SK-N-SH (cell line): ENCODE results near the gene TGFB2. TPM values are rescaled to one million over a fixed set of nuclear protein-coding genes. Genes with fewer than 3 reads are reported as not detected.

Experiments used
- CTCF ChIA-PET: fragments of 300-600, 350-600 bp; formaldehyde crosslinking; extraction: SDS; loops from one replicate; lab custom pipeline; 2021; lab: Yijun Ruan, JAX
- POLR2A ChIA-PET: fragments of 350-600 bp; sonication (Branson Sonifier 250); formaldehyde crosslinking; extraction: SDS; loops from one replicate; lab custom pipeline; 2020; ENCODE audit warnings: antibody characterized with exemption, inconsistent platforms; lab: Yijun Ruan, JAX
- DNase-seq: peaks from one replicate; pipeline ENCODE4 v3.0.0; 2012
- H2AFZ ChIP-seq: fragments of 200-600 bp; sonication (generic); 2 replicates; pipeline ENCODE4 v1.8.1; 2016; ENCODE audit warnings: antibody characterized with exemption, mild to moderate bottlenecking, low read depth
- H3F3A ChIP-seq: fragments of 200-600 bp; sonication (generic); replicated peaks from 2 replicates; pipeline ENCODE3; 2016; ENCODE audit warnings: antibody characterized with exemption, mild to moderate bottlenecking; ENCODE audit not compliant: insufficient read depth
- H3K27ac ChIP-seq, 2 experiments: fragments of 200-500 bp in 1 of 2; fragments of 200-600 bp in 1 of 2; sonication (Bioruptor generic) in 1 of 2; sonication (generic), shearing (Covaris generic) in 1 of 2; 2 replicates each; pipeline versions ENCODE4 v1.5.1 to v1.6.1; 2014 to 2016; ENCODE audit warnings: low read depth in 2 of 2, inconsistent platforms in 1 of 2, low read length in 1 of 2, mild to moderate bottlenecking in 1 of 2, mixed read lengths in 1 of 2
- H3K27me3 ChIP-seq: fragments of 200-600 bp; sonication (generic), shearing (Covaris generic); 2 replicates; pipeline ENCODE4 v1.6.1; 2016; ENCODE audit warnings: mixed run types; ENCODE audit not compliant: insufficient read depth
- H3K36me3 ChIP-seq, 2 experiments: fragments of 200-500 bp in 1 of 2; fragments of 200-600 bp in 1 of 2; sonication (Bioruptor generic) in 1 of 2; sonication (generic) in 1 of 2; replicated peaks in 1 of 2; 2 replicates each; pipeline versions ENCODE3 to v1.5.1; 2014 to 2016; ENCODE audit warnings: low read length in 1 of 2, mild to moderate bottlenecking in 1 of 2; ENCODE audit not compliant: insufficient read depth in 2 of 2, control insufficient read depth in 1 of 2
- H3K4me1 ChIP-seq, 2 experiments: fragments of 200-500 bp in 1 of 2; fragments of 200-600 bp in 1 of 2; sonication (Bioruptor generic) in 1 of 2; sonication (generic), shearing (Covaris generic) in 1 of 2; 2 replicates each; pipeline versions ENCODE4 v1.5.1 to v1.6.1; 2014 to 2016; ENCODE audit warnings: low read depth in 1 of 2, low read length in 1 of 2, mixed run types in 1 of 2; ENCODE audit not compliant: insufficient read depth in 2 of 2, control insufficient read depth in 1 of 2
- H3K4me2 ChIP-seq: fragments of 200-600 bp; sonication (generic), shearing (Covaris generic); 2 replicates; pipeline ENCODE4 v1.6.1; 2017; ENCODE audit warnings: mixed run types
- H3K4me3 ChIP-seq, 2 experiments: fragments of 200-500 bp in 1 of 2; fragments of 200-600 bp in 1 of 2; sonication (Bioruptor generic) in 1 of 2; sonication (generic), shearing (Covaris generic) in 1 of 2; 2 replicates each; pipeline versions ENCODE4 v1.5.1 to v1.8.1; 2014 to 2016; ENCODE audit warnings: low read depth in 2 of 2, inconsistent platforms in 1 of 2, low read length in 1 of 2, mild to moderate bottlenecking in 1 of 2, mixed read lengths in 1 of 2, moderate library complexity in 1 of 2
- H3K79me2 ChIP-seq: fragments of 200-600 bp; sonication (generic); 2 replicates; pipeline ENCODE4 v1.8.1; 2017; ENCODE audit warnings: mild to moderate bottlenecking; ENCODE audit not compliant: insufficient read depth
- H3K9ac ChIP-seq: fragments of 200-600 bp; sonication (generic); 2 replicates; pipeline ENCODE4 v1.6.1; 2017; ENCODE audit warnings: mixed run types
- H3K9me2 ChIP-seq: fragments of 200-600 bp; sonication (generic); 2 replicates; pipeline ENCODE4 v1.6.1; 2017; ENCODE audit warnings: mixed run types
- H3K9me3 ChIP-seq: fragments of 200-600 bp; sonication (generic); 2 replicates; pipeline ENCODE4 v1.6.1; 2017; ENCODE audit warnings: mixed run types, mild to moderate bottlenecking, moderate library complexity
- H4K20me1 ChIP-seq: fragments of 200-600 bp; sonication (generic); 2 replicates; pipeline ENCODE4 v1.6.1; 2017; ENCODE audit warnings: mild to moderate bottlenecking, mixed run types; ENCODE audit not compliant: insufficient read depth
- CTCF ChIP-seq: fragments of 200-600 bp; sonication (generic); IDR thresholded peaks from 2 replicates; pipeline ENCODE4 v1.6.1; 2017; ENCODE audit warnings: antibody characterized with exemption, mild to moderate bottlenecking, moderate library complexity
- EP300 ChIP-seq, 2 experiments: IDR thresholded peaks; 2 replicates each; pipeline versions ENCODE4 v1.4.0 to v1.6.1; 2012; ENCODE audit warnings: borderline replicate concordance in 1 of 2, low read depth in 1 of 2, low read length in 1 of 2
- GABPA ChIP-seq: IDR thresholded peaks from 2 replicates; pipeline ENCODE4 v1.4.0; 2012; ENCODE audit warnings: low read depth, mild to moderate bottlenecking
- GATA2 ChIP-seq: sonication (generic); formaldehyde crosslinking; IDR thresholded peaks from 2 replicates; pipeline ENCODE4 v1.5.0; 2020; ENCODE audit warnings: mild to moderate bottlenecking, missing genetic modification reagents
- JUND ChIP-seq: IDR thresholded peaks from 2 replicates; pipeline ENCODE4 v1.4.0; 2012
- MEF2A ChIP-seq: IDR thresholded peaks from 2 replicates; pipeline ENCODE4 v1.4.0; 2012; ENCODE audit warnings: low read depth, borderline replicate concordance
- PBX3 ChIP-seq: IDR thresholded peaks from 2 replicates; pipeline ENCODE4; 2012
- RCOR1 ChIP-seq: fragments of 150-350 bp; IDR thresholded peaks from 2 replicates; pipeline ENCODE4 v1.6.1; 2017; ENCODE audit warnings: antibody characterized with exemption, low read length
- SIN3A ChIP-seq: IDR thresholded peaks from 2 replicates; pipeline ENCODE4 v1.6.1; 2012; ENCODE audit warnings: low read depth, mild to moderate bottlenecking, low read length, moderate library complexity, borderline replicate concordance
- SMC3 ChIP-seq: IDR thresholded peaks from 2 replicates; pipeline ENCODE4 v1.6.1; 2012; ENCODE audit warnings: low read depth, low read length, improper control_type of control experiment
- TCF12 ChIP-seq: IDR thresholded peaks from 2 replicates; pipeline ENCODE4 v1.4.0; 2012
- TEAD4 ChIP-seq: IDR thresholded peaks from 2 replicates; pipeline ENCODE4 v1.4.0; 2012; ENCODE audit warnings: mild to moderate bottlenecking, borderline replicate concordance; ENCODE audit not compliant: insufficient read depth
- USF1 ChIP-seq: IDR thresholded peaks from 2 replicates; pipeline ENCODE4 v1.4.0; 2012; ENCODE audit warnings: low read depth, borderline replicate concordance
- WGBS: methylation state at CpG from one replicate; pipeline ENCODE4 v1.1.6; 2017; ENCODE audit warnings: low lambda C conversion rate; 5-methylcytosine and 5-hydroxymethylcytosine counted together
- polyA plus RNA-seq, 3 experiments: library from polyadenylated mRNA; depleted of rRNA; stranded (reverse); fragments of >200 nt; gene quantifications; 2 replicates each; pipeline ENCODE4 v1.2.3, GENCODE V29; 2012
- TF ChIP-seq, protein P1 (sequence below): IDR thresholded peaks from 2 replicates; pipeline ENCODE4 v1.4.0; 2012; ENCODE audit warnings: low read depth, borderline replicate concordance
- TF ChIP-seq, protein P2 (sequence below): IDR thresholded peaks from 2 replicates; pipeline ENCODE4 v1.4.0; 2012; ENCODE audit warnings: low read depth

The TGFB2 gene
- polyA plus RNA-seq, 1 of the 3 experiments (the other 2 are of a cell fraction): 2.4 TPM

DNA sequence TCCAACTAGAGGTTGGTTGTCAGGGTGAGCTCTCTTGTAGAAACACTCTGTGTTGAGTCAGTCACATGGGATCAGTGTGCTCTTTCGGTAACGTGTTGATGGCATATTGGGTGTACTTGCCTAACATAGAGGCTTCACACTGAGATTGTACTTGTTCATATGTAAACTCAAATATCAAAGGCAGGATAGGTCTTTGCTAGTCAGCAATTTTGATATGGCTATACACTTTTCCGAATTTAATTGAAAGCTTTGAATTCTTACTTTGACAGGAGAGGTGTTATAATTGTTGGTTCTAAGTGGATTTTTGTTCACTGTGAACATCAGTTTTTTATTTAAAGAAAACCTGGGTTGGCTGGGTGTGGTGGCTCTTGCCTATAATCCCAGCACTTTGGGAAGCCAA is 16.4 kb upstream of the TGFB2 start:
- Histone ChIP-seq H3K4me1 (peaks cover 0 to 6% of the 10 kb centered on the region in 2 experiments; a peak in 3 of 4 replicates), H3K9me2 (no peaks in the 10 kb centered on the region), H2AFZ (no peak overlapping the region), H3K79me2 (no peaks in the 10 kb centered on the region), H3K27ac (no peak overlapping the region), H4K20me1 (no peaks in the 10 kb centered on the region), H3F3A (peaks cover 9% of the 10 kb centered on the region), H3K9ac (no peak overlapping the region), H3K36me3 (peaks cover 17 to 24% of the 10 kb centered on the region in 2 experiments), H3K9me3 (no peaks in the 10 kb centered on the region), H3K4me2 (no peak overlapping the region), H3K27me3 (no peaks in the 10 kb centered on the region), H3K4me3 (no peak overlapping the region)
- no peak for DNase-seq
- WGBS: 91% methylated on average over 3 of the region's 3 CpGs
- TF ChIP-seq JUND (no peak), CTCF (no peak), PBX3 (no peak), TEAD4 (no peak), SIN3A (no peak), RCOR1 (no peak), MEF2A (no peak), SMC3 (no peak), GATA2 (CRISPR knock-in tag) (no peak)
- TF ChIP-seq, protein P1, sequence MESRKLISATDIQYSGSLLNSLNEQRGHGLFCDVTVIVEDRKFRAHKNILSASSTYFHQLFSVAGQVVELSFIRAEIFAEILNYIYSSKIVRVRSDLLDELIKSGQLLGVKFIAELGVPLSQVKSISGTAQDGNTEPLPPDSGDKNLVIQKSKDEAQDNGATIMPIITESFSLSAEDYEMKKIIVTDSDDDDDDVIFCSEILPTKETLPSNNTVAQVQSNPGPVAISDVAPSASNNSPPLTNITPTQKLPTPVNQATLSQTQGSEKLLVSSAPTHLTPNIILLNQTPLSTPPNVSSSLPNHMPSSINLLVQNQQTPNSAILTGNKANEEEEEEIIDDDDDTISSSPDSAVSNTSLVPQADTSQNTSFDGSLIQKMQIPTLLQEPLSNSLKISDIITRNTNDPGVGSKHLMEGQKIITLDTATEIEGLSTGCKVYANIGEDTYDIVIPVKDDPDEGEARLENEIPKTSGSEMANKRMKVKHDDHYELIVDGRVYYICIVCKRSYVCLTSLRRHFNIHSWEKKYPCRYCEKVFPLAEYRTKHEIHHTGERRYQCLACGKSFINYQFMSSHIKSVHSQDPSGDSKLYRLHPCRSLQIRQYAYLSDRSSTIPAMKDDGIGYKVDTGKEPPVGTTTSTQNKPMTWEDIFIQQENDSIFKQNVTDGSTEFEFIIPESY: no peak
- ChIA-PET POLR2A (no interaction called here), CTCF (interaction anchor here (1.3 to 4.2 kb wide), 10 partner anchors 10 to 1483 kb away, joined by 4 to 32 read pairs (median 12); no protein-coding TSS in a partner anchor)

DNA sequence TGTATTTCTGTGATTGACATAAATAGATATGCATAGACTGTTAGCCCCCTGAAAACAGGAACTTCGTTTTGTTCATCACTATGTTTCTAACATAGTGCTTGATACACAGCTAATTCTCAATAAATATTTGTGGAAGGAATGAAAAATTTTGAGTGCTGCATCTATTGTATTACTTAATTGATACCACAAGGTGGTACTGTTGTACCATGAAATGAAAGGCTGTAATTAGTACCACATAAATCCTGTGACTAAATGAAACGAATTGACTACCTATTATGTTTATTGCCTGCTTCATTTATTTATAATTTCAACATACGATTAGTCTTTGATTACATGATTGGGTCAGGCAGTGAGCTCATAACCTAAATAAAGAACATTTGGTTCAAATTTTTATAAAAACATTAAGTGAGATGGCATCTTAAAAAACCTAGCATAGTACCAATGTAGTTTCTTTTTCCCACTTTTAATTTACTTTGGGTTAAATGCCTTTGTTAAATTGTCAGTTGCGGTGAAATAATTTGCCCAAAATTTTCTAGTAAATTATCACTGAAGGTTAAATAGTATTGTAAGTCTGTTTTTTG is 15.0 kb upstream of the TGFB2 start:
- Histone ChIP-seq H3K27ac (peak overlapping the region in 1 of 2 experiments; percentile 31; a peak in 1 of 4 replicates), H3K9me2 (no peaks in the 10 kb centered on the region)
- POLR2A ChIA-PET: no interaction called here
- TF ChIP-seq PBX3: no peak
- TF ChIP-seq GABPA: no peak
- TF ChIP-seq TCF12: peak; percentile 36; the same call in 1 of the 2 replicates
- TF ChIP-seq EP300 (IDR thresholded peaks at IDR 0.05; ENCODE audit: borderline replicate concordance in 1 of 2, low read depth in 1 of 2, low read length in 1 of 2): no peak
- TF ChIP-seq SMC3: peak; percentile 63
- no peak for TF ChIP-seq GATA2 (CRISPR knock-in tag)
- TF ChIP-seq, protein P2, sequence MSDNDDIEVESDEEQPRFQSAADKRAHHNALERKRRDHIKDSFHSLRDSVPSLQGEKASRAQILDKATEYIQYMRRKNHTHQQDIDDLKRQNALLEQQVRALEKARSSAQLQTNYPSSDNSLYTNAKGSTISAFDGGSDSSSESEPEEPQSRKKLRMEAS: no peak
- no peak for TF ChIP-seq USF1
- TF ChIP-seq CTCF: peak; percentile 82

More for the DNA sequence above, 15.0 kb upstream of the TGFB2 start:
- H3K27me3 ChIP-seq: no peaks in the 10 kb centered on the region
- peaks cover 0 to 6% of the 10 kb centered on the region in 2 experiments; a peak in 2 of 4 replicates for H3K4me1 ChIP-seq
- CTCF ChIA-PET: interaction anchor here (0.6 to 4.2 kb wide), 37 partner anchors 9 to 1482 kb away, joined by 3 to 32 read pairs (median 4); partner anchors contain the start of gene TGFB2
- no peak overlapping the region for H2AFZ ChIP-seq
- H4K20me1 ChIP-seq: no peaks in the 10 kb centered on the region
- H3K36me3 ChIP-seq: peaks cover 12 to 23% of the 10 kb centered on the region in 2 experiments
- peak; percentile 56 for DNase-seq
- no peak overlapping the region for H3K4me2 ChIP-seq
- no peaks in the 10 kb centered on the region for H3K79me2 ChIP-seq
- 0 out of 2 replicates have a peak overlapping the region, but pooled peaks have one; percentile 15 for H3K9ac ChIP-seq
- H3K9me3 ChIP-seq: no peaks in the 10 kb centered on the region
- 22% methylated on average over 4 of the region's 4 CpGs for WGBS
- H3F3A ChIP-seq: peaks cover 9% of the 10 kb centered on the region
- H3K4me3 ChIP-seq: no peak overlapping the region; a peak in 1 of 4 replicates
